T1000 (cell line): Measurements from ENCODE around the gene WNK1.

Experiments
- DNase-seq: peaks from one replicate; lab custom pipeline; 2025; ENCODE audit warnings: mixed read lengths; lab: John Stamatoyannopoulos, UW

The WNK1 gene

DNA sequence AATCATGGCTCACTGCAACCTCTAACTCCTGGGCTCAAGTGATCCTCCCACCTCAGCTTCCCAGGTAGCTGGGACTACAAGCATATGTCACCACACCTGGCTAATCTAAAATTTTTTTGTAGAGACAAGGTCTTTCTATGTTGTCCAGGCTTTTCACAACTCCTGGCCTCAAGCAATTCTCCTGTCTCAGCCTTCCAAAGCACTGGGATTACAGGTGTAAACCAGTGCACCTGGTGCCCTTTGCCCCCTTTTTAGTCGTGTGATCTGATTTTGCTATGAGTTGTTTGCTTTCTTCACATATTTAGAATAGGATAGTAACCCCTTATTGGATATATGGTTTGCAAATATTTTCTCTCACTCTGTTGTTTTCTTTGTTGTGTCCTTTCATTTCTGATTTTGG lies 198.8 kb downstream of the WNK1 start:
- no peak for DNase-seq

DNA sequence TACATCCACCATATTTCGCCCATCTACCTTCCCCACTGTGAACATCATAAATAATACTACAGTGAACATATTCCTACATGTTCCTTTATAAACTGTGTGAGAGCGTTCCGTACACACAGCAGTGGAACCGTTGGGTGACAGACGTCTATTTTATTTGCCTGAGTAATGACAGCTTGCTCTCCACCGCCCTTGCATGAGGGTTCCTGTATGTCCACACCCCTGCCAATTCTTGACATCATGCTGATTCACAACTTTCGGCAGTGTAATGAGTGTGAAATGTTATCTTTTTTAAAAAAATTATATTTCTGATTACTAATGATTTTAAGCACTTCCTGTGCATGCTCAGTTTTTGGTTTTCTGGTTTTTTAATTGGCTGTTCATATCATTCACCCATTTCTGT lies 201.4 kb downstream of the WNK1 start:
- DNase-seq = no peak

- DNase-seq = no peak
These were observed 202.4 kb downstream of the WNK1 start for GRCh38 chr12:954741-955140.

DNA sequence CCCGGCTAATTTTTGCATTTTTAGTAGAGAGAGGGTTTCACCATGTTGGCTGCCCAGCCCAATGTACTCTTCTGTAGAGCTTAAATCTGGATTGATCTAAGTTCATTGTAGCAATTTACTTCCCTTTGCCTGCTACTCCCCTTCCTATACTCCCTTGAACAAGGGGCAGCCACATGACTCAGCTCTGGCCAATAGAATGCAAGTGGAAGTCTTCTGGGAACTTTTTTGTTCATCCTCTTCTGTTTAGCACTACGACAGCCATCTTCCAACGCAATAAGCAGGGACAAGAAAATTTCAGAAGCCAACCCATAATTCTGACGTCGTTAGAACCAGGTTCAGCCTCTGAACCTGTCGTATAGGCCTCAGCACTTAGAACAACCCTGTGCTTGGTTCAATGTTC lies 203.6 kb downstream of the WNK1 start:
- no peak for DNase-seq

GRCh38 chr12:958588-959123 lies 206.3 kb downstream of the WNK1 start:
- DNase-seq = no peak
